Superior temporal gyrus (tissue), 1 donor: ENCODE results near the gene MRPL16.
"Not testable (repeated sequence)": the region's sequence is repeated elsewhere in the genome, so short reads cannot be mapped to it uniquely, and the experiment has no call there.

Source experiments
- DNase-seq: peaks from one replicate; pipeline ENCODE4 v3.0.0-alpha.2; 2016; ENCODE audit errors: extremely low spot score

MRPL16 gene

GRCh38 chr11:59812220-59812619 is 1.6 kb upstream of the MRPL16 start:
- no peak for DNase-seq

- peak; percentile 29 for DNase-seq
These were observed 307 bp upstream of the MRPL16 start for GRCh38 chr11:59810911-59811259.

GRCh38 chr11:59807047-59807610 is 3.4 kb downstream of the MRPL16 start:
- DNase-seq = no peak

GRCh38 chr11:59804061-59804460 is 6.5 kb downstream of the MRPL16 start:
- DNase-seq = no peak

- peak; percentile 94 for DNase-seq
These were observed 7.9 kb downstream of the MRPL16 start for GRCh38 chr11:59802639-59803176.

GRCh38 chr11:59801981-59802638 is 8.5 kb downstream of the MRPL16 start:
- no peak for DNase-seq

- DNase-seq = no peak
These were observed 9.3 kb downstream of the MRPL16 start for GRCh38 chr11:59801160-59801706.

- no peak for DNase-seq
These were observed 10.1 kb downstream of the MRPL16 start for GRCh38 chr11:59800390-59801025.

GRCh38 chr11:59794417-59794816 is 16.2 kb downstream of the MRPL16 start:
- no peak for DNase-seq

GRCh38 chr11:59792507-59792906 is 18.1 kb downstream of the MRPL16 start:
- no peak for DNase-seq

- DNase-seq = no peak
These were observed 18.9 kb downstream of the MRPL16 start for GRCh38 chr11:59791639-59792038.

GRCh38 chr11:59787816-59788215 is 22.8 kb downstream of the MRPL16 start:
- no peak for DNase-seq

- no peak for DNase-seq
These were observed 23.4 kb downstream of the MRPL16 start for GRCh38 chr11:59787255-59787588.

GRCh38 chr11:59785818-59786217 is 24.8 kb downstream of the MRPL16 start:
- DNase-seq = no peak

GRCh38 chr11:59784441-59784840 is 26.1 kb downstream of the MRPL16 start:
- not testable (repeated sequence) for DNase-seq

GRCh38 chr11:59783632-59784090 is 26.9 kb downstream of the MRPL16 start:
- no peak for DNase-seq

GRCh38 chr11:59782080-59782479 is 28.5 kb downstream of the MRPL16 start:
- DNase-seq = no peak

GRCh38 chr11:59779487-59779886 is 31.1 kb downstream of the MRPL16 start:
- DNase-seq = no peak

GRCh38 chr11:59778122-59778521 is 32.5 kb downstream of the MRPL16 start:
- DNase-seq = no peak

- no peak for DNase-seq
These were observed 33.5 kb downstream of the MRPL16 start for GRCh38 chr11:59777104-59777503.

- no peak for DNase-seq
These were observed 34.1 kb downstream of the MRPL16 start for GRCh38 chr11:59776210-59777066.

- DNase-seq = no peak
These were observed 37.5 kb downstream of the MRPL16 start for GRCh38 chr11:59773083-59773440.
